ENCODE measurements around the gene CA10.

GRCh38 chr17:51660266-51660665 lies 498.2 kb downstream of the CA10 start:
- no peak for TF ChIP-seq POLR2A (IDR thresholded peaks at IDR 0.05; ENCODE audit: low read depth, low read length)
- TF ChIP-seq CTCF (IDR thresholded peaks at IDR 0.05; ENCODE audit: extremely low read depth in 1 of 2, insufficient read depth in 1 of 2, low read depth in 1 of 2, low read length in 2 of 2) = no peak
- TF ChIP-seq EZH2 (IDR thresholded peaks at IDR 0.05; ENCODE audit: borderline replicate concordance, low read depth, low read length, severe bottlenecking) = no peak
- no peak for TF ChIP-seq POLR2AphosphoS5 (IDR thresholded peaks at IDR 0.05; ENCODE audit: insufficient read depth, low read depth, low read length)
- TF ChIP-seq MAX (IDR thresholded peaks at IDR 0.05; ENCODE audit: insufficient read depth, insufficient read length) = no peak
- TF ChIP-seq MYC (IDR thresholded peaks at IDR 0.05; ENCODE audit: low read depth, low read length) = no peak
